GM10847 (cell line): ENCODE data around the gene TMEM178B.

ENCODE experiments used
- POLR2A ChIP-seq: IDR thresholded peaks from 2 replicates; pipeline ENCODE4 v1.6.1; 2011; ENCODE audit not compliant: insufficient read length; ENCODE audit errors: extremely low read depth

Gene TMEM178B

DNA sequence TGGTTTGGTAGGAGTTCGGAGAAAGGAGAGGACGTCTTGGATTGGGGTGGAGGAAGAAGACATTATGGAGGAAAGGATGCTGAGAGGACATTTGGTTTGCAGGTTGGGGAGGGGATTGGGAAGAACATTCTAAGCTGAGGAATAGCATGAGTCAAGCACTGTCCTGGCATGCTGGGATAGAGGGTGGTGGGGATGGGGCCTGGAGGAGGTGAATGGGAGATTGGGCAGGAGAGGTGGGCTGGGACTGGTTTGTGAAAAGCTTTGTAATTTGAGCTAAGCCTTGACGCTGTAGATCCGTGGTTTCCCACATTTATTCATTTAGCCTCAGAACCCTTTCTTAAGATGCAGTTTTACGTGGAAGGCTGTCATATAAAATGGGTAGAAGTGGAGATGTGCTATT is 52.2 kb downstream of the TMEM178B start:
- no peak for TF ChIP-seq POLR2A

DNA sequence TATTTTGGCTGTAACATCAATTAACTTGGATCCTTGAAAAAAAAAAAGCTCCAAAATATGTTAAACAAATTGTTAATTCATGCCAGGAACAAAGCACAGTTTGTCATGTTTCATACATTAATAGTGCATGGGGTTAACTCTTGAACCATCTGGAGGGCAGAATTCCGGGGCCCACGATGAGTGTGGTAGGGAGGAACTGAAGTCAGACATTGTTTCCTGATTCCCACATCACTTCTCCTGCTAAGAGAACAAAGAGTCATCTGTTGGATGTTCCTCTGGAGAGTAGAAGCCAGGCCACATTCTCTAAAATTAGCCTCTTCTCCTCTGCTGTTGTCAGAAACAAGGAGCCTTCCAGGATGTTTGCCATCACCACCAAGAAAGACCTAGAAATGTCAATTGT is 54.6 kb downstream of the TMEM178B start:
- no peak for TF ChIP-seq POLR2A

DNA sequence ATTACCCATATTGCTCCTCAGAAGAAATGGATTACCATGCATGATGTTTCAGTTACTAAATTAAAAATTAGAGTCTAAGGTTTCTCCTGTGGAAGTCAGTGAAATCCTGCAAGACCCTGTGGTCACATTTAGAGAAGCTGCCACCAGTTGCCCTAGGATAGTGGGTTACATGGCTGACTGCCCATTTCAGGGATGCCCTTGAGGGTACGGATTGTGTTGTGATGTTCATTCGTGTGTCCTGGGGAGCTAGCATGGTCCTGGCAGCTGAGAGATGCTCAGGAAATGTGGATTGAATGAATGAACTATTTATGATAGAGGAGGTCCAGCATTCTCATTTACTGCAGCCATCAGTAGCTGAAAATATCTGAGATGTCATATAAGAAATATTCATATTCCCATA is 55.1 kb downstream of the TMEM178B start:
- TF ChIP-seq POLR2A, result no peak

DNA sequence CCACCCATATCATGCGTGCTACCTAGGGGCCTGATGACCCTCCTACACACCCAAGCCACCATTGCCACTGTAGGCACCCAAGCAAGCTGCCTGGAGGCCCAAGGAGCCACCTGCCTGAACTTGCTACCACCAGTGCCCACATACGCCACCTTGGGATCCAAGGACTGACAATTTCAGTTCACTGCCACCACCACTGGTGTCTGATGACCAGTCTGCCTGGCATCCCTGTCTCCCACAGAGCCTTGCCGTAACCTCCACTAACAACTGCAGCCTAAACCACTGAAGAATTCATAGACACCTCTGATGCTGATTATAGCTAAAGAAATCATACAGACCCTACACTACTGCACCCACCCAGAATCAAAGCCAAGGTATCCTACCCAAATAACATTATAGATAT is 58.8 kb downstream of the TMEM178B start:
- no peak for TF ChIP-seq POLR2A

DNA sequence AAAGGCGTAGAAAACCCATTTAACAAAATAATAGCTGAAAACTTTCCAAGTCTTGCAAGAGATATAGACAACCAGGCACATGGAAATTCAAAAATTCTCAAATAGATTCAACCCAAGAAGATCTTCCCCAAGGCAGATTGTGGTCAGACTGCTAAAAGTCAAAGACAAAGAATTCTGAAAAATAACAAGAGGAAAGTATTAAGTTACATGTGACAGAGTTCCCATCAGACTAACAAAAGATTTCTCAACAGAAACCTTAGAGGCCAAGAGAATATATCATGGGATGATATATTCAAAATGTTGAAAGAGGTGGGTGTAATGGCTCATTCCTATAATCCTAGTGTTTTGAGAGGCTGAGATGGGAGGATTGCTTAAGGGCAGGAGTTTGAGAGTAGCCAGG is 59.8 kb downstream of the TMEM178B start:
- no peak for TF ChIP-seq POLR2A

DNA sequence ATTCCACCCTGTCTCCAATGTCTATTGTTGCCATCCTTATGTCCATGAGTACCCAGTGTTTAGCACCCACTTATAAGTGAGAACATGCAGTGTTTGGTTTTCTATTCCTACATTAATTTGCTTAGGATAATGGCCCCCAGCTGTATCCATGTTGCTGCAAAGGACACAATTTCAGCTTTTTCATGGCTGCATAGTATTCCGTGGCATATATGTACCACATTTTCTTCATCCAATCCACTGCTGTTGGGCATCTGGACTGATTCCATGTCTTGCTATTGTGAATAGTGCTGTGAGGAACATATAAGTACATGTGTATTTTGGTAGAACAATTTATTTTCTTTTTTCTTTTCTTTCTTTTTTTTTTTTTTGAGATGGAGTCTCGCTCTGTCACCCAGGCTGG is 68.2 kb downstream of the TMEM178B start:
- no peak for TF ChIP-seq POLR2A

DNA sequence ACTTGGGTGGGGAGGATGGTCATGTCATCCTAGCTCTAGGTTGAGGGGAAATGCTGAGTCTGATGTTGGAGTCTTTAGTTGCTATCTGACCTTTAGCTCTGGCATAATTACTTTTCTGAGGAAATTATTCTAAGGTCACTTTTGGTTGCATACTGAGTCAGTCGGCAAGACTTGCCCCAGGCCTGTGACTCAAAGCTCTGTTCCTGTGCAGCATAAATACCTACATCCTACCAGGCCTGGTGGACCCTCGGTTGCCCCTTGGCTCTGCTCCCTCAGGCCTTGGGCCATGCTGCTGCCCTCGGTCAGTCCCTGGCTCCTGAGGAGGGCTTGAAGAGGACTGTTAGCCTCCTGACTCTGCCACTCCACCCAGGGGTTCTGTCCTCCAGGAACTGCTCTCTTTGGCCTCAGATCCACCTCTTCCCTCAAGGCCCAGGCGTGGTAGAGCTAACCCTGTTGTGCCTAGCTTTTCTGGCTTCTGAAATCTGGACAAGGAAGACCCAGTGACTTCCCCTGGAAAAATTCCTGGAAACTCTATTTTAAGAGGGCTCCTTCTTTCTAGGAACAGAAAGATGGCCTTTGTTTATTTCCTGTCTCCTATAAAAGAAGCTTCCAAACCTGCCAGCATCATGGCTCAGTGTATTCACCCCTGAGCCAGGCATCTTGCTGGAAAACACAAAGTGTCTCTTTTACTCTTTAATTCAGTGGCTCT is 71.2 kb downstream of the TMEM178B start:
- no peak for TF ChIP-seq POLR2A

DNA sequence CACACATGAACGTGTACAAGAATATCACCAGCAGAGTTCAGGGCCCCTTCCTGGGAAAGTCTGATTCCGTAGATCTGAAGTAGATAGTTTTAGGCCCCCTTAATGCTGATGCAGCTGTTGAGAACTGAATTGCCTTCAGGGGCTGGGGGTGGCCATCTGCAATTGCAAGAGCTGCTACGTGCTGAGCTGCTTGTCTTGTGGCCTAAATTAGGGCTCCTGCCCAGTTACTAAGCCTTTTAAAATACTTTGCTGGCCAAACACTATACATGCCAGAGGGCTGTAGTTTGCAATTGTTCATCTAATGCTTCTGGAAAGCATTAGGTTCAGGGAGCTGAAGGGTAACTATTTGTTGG is 71.7 kb downstream of the TMEM178B start:
- no peak for TF ChIP-seq POLR2A

DNA sequence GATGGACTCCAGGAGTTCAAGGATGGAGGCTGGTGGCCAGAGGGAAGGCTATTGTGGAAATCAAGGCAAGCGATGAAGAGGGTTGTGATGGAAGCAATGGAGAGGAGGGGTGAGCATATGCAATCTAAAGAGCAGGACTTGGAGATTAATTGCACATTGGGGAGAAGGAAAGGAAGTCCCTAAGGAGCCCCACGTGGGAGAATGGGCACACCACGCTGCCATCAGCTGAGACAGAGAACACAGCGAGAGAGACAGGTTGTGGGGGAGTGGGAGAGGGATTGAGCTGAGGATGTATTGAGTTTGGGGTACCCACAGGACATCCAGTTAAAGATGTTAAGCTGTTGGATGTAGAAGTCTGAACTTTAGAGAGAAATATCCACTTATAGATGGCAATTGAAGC is 73.6 kb downstream of the TMEM178B start:
- no peak for TF ChIP-seq POLR2A

DNA sequence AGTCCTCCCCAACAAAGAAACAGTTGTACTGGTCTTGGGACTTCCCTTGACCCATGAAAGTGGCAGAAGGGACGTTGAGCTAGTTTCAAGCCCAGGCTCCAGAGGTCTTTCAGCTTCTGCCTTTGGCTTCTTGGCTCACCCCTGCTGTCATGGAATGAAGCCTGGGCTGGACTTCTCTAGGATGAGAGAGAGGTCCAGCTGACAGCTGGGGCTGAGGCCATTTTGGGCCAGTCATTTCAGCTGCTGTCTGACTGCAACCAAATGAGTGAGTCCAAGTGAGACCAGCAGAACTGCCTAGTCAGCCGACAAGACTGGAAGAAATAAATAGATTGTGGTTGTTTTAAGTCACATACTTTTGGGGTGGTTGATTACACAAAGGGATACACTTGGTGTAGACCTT is 76.6 kb downstream of the TMEM178B start:
- TF ChIP-seq POLR2A, result no peak

DNA sequence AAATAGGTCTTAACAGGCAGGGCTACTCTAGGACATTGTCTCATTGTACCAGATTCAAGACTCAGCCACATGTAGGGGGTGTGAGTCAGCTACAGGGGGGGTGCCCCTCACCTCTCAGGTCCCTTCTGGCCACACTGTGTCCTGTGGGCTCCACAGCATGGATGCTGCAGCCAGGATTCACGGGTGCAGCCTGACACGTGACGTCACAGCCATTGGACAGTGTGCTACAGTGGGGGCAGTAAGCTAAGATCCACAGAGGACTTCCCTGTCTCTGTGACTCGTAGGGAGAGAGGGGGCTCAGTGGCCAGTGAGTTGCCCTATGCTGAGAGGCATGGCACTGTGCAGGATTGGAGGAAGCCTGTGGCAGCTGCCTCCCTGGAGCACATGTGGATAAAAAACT is 77.9 kb downstream of the TMEM178B start:
- no peak for TF ChIP-seq POLR2A

DNA sequence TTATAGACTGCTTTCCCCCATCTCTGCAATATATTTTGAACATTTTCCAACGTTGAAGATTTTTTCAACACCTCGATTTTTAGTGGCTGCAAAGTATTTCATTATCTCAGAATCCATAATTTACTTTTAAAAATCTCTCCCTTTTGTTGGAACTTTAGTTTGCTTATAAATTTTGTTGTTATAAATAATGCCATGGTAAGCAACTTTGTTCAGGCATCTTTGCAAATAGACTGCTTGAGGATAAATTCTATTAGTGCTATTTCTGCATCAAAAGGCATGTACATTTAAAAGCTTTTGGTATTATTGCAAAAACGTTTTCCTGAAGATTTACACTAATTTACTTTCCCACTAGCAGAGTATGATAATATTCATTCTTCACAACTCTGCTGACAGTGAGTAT is 79.4 kb downstream of the TMEM178B start:
- no peak for TF ChIP-seq POLR2A

DNA sequence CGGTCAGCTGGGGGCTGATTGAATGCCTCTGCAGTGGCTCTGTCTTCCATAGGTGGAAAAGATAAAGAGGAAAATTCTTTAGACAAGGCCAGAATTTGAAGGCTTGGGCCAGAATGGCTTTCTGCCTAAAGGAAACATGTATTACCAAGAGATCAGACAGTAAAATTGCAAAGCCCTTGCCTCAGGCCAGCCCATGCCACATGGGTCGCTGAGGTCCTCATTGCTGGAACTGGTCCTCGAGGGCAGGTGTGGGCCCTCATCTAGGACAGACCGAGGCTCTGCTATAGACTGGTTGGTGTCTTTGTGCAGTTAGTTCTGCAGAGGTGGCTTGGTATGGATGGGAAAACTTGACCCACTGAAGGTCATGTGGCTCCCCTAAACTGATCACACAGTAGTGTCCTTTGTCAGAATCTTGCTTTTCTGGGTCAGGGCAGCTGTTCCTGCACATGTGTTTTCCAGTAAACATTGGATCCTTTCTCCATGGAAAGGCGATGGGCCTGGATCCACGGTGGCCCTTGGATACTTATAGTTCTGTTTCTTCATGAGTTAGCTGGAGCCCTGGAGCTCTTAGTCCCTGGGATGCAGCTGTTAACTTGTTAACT is 80.4 kb downstream of the TMEM178B start:
- no peak for TF ChIP-seq POLR2A

DNA sequence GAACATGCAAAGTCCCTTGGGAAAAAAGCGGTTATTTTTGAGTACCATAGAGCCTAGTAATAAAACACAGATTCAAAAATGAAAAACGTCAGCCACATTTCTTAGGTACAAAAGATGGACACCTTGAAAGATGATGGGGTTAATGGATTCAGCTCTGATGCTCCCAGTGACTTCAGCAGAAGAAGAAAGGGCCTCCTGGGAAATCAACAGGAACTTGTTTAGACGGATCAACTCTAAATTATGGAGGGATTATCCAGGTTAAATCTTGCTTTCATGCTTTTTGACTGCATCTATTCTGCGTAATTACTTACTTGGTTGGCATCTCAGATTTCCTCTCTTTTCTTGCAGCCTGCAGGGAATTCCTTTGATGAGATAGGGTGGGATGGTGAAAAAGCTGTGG is 82.5 kb downstream of the TMEM178B start:
- TF ChIP-seq POLR2A, result no peak

DNA sequence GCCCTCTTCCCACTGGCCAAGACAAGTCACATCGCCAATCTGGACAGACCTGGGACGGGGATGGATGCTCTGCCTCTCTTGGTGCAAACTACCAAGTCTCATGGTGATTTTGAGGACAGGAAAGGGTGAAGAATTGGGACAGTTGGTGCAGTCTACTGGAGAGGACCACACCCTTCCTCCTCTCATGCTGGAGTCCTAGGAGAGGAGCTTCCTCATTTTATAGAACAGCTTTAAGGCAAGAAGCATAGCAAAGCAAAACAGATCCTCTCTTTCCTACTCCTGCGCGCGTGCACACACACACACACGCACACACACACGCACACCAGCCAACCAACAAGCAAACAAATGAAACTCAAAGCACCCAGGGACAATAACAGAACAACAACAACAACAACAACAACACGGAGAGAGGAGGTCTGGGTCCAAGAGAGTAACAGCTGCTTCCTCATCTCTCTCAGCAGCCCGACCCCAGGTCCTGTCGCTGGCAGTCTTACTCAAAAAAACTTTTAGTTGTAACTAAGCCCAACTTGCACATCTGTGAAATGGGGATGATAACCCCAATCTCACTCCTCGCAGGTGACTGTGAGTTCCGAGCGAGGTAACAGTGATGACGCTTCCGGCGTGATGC is 83.4 kb downstream of the TMEM178B start:
- no peak for TF ChIP-seq POLR2A

DNA sequence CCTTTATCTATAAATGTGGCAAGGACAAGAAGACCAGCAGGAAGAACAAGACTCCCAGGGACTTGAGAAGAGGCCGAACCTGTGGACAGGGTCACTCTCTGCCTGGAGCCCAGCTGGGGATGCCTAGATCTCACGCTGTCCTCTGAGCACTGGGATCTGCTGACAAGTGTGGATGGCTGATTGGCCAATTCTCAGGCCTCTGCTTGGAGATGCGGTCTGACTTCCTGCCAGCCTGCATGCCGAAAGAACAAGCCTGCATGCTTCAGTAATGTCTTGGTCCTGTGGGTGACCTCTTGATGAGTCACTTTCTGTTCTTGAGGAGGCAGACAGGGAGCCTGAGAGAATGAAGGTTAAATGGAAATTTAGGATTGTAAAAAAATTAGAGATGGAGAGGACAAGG is 84.7 kb downstream of the TMEM178B start:
- TF ChIP-seq POLR2A, result no peak
